ENCODE measurements around the gene DNAH5. TPM values are rescaled to one million over a fixed set of nuclear protein-coding genes. Genes with fewer than 3 reads are reported as not detected.

The DNAH5 gene
- total RNA-seq, 1 experiment from 2014 or later, result 0.14 TPM

- no peaks in the 10 kb centered on the region for H3K36me3 ChIP-seq (ENCODE audit: control insufficient read depth, insufficient read depth, low read length)
- no peaks in the 10 kb centered on the region for H3K9me3 Mint-ChIP-seq (ENCODE audit: unreplicated experiment)
- H3K27me3 ChIP-seq (replicated peaks; ENCODE audit: control insufficient read depth, insufficient read depth, low read length), result no peaks in the 10 kb centered on the region
- no peak for DNase-seq
- H3K27ac Mint-ChIP-seq (ENCODE audit: unreplicated experiment), result no peak overlapping the region
- POLR2A ChIA-PET, result no interaction called here
- peaks cover 16% of the 10 kb centered on the region for H3K27me3 Mint-ChIP-seq (ENCODE audit: insufficient read depth, unreplicated experiment)
- H3K36me3 Mint-ChIP-seq (ENCODE audit: insufficient read depth, unreplicated experiment), result no peaks in the 10 kb centered on the region
- H3K4me1 Mint-ChIP-seq (ENCODE audit: low read depth, unreplicated experiment), result no peaks in the 10 kb centered on the region
- no TSS peak for BruUV-seq (replicated peaks)
- H3K4me3 ChIP-seq (ENCODE audit: low read depth, low read length), result no peak overlapping the region
- no peak overlapping the region for H3K4me3 Mint-ChIP-seq (ENCODE audit: unreplicated experiment)
- no peaks in the 10 kb centered on the region for H3K4me1 ChIP-seq
- CTCF ChIA-PET, result no interaction called here
- no peaks in the 10 kb centered on the region for H3K9me3 ChIP-seq
- intact Hi-C loops (cut with micrococcal nuclease; ENCODE audit: unreplicated experiment), result no loop called here
- no peak for TF ChIP-seq CTCF (IDR thresholded peaks at IDR 0.05; ENCODE audit: insufficient read depth in 1 of 2, low read depth in 1 of 2, low read length in 1 of 2, severe bottlenecking in 1 of 2, unreplicated experiment in 1 of 2)
Measured at GRCh38 chr5:13898569-13898968, 45.9 kb downstream of the DNAH5 start.

- H3K27me3 Mint-ChIP-seq (ENCODE audit: insufficient read depth, unreplicated experiment), result peaks cover 2% of the 10 kb centered on the region
- Histone ChIP-seq H3K27me3 (replicated peaks; ENCODE audit: control insufficient read depth, insufficient read depth, low read length) (no peaks in the 10 kb centered on the region; the same call in 1 of the 2 replicates), H3K36me3 (ENCODE audit: control insufficient read depth, insufficient read depth, low read length) (no peaks in the 10 kb centered on the region), H3K9me3 (no peaks in the 10 kb centered on the region), H3K4me3 (ENCODE audit: low read depth, low read length) (no peak overlapping the region), H3K4me1 (no peaks in the 10 kb centered on the region)
- H3K36me3 Mint-ChIP-seq (ENCODE audit: insufficient read depth, unreplicated experiment), result no peaks in the 10 kb centered on the region
- no peaks in the 10 kb centered on the region for H3K4me1 Mint-ChIP-seq (ENCODE audit: low read depth, unreplicated experiment)
- no TSS peak for BruUV-seq (replicated peaks)
- POLR2A ChIA-PET, result no interaction called here
- peaks cover 29% of the 10 kb centered on the region for H3K9me3 Mint-ChIP-seq (ENCODE audit: unreplicated experiment)
- intact Hi-C loops (cut with micrococcal nuclease; ENCODE audit: unreplicated experiment), result no loop called here
- peak in 1 of 2 experiments; percentile 24 for TF ChIP-seq CTCF (IDR thresholded peaks at IDR 0.05; ENCODE audit: insufficient read depth in 1 of 2, low read depth in 1 of 2, low read length in 1 of 2, severe bottlenecking in 1 of 2, unreplicated experiment in 1 of 2)
- no peak overlapping the region for H3K4me3 Mint-ChIP-seq (ENCODE audit: unreplicated experiment)
- no peak overlapping the region for H3K27ac Mint-ChIP-seq (ENCODE audit: unreplicated experiment)
- CTCF ChIA-PET, result no interaction called here
- DNase-seq, result no peak
Measured at GRCh38 chr5:13878357-13878756, 66.1 kb downstream of the DNAH5 start.

- no peak for TF ChIP-seq CTCF (IDR thresholded peaks at IDR 0.05; ENCODE audit: insufficient read depth in 1 of 2, low read depth in 1 of 2, low read length in 1 of 2, severe bottlenecking in 1 of 2, unreplicated experiment in 1 of 2)
- H3K27me3 Mint-ChIP-seq (ENCODE audit: insufficient read depth, unreplicated experiment), result peaks cover 2% of the 10 kb centered on the region
- DNase-seq, result peak; percentile 48 to 69
- H3K36me3 Mint-ChIP-seq (ENCODE audit: insufficient read depth, unreplicated experiment), result no peaks in the 10 kb centered on the region
- Histone ChIP-seq H3K4me3 (ENCODE audit: low read depth, low read length) (no peak overlapping the region), H3K27me3 (replicated peaks; ENCODE audit: control insufficient read depth, insufficient read depth, low read length) (no peaks in the 10 kb centered on the region), H3K4me1 (no peaks in the 10 kb centered on the region), H3K36me3 (ENCODE audit: control insufficient read depth, insufficient read depth, low read length) (no peaks in the 10 kb centered on the region), H3K9me3 (no peaks in the 10 kb centered on the region)
- BruUV-seq (replicated peaks), result no TSS peak
- intact Hi-C loops (cut with micrococcal nuclease; ENCODE audit: unreplicated experiment), result no loop called here
- ChIA-PET POLR2A (no interaction called here), CTCF (no interaction called here)
- no peaks in the 10 kb centered on the region for H3K4me1 Mint-ChIP-seq (ENCODE audit: low read depth, unreplicated experiment)
- no peak overlapping the region for H3K27ac Mint-ChIP-seq (ENCODE audit: unreplicated experiment)
- no peaks in the 10 kb centered on the region for H3K9me3 Mint-ChIP-seq (ENCODE audit: unreplicated experiment)
- no peak overlapping the region for H3K4me3 Mint-ChIP-seq (ENCODE audit: unreplicated experiment)
Measured at GRCh38 chr5:13866792-13867191, 77.7 kb downstream of the DNAH5 start.
